SW480 (cell line): ENCODE measurements around the gene CFAP299.

Experiments
- DNase-seq: peaks from one replicate; pipeline ENCODE4 v3.0.0-alpha.2; 2016; ENCODE audit warnings: low spot score

Gene CFAP299

DNA sequence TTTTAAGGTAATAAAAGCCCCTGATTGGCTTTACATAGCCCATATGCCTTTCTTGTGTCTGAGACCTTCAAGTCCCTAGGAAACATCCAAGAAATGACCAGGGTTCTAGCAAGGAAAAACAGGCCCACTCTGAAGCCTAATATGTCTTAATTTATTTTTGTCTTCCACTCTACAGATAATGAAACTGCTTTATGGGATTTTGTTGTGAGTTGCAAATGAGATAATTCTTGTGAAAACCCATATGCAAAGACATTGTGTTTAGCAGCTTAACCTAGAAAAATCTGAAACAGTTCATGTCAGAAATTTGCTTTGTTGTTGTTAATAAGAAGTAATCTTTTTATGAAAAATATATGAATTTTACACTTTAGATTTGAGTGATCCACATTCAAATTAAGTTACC is 504.3 kb downstream of the CFAP299 start:
- DNase-seq = no peak

DNA sequence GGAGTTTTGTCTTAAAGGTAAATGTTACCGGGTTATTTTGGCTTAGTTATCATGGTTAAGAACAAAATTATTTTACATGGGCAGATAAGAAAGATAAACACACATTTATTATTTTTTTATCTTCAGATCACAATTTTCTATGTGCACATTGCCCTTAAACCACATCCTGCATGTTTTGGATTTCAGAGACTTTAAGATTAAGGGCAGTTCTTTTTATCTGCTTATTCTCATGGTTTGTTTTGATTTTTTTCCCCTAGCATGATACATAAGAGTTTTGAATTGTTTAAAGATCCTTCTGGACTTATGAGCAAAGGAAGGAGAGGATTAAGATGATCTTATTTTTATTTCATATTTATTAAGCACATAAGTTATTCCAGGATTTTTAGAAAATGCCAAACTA is 504.9 kb downstream of the CFAP299 start:
- DNase-seq = no peak

DNA sequence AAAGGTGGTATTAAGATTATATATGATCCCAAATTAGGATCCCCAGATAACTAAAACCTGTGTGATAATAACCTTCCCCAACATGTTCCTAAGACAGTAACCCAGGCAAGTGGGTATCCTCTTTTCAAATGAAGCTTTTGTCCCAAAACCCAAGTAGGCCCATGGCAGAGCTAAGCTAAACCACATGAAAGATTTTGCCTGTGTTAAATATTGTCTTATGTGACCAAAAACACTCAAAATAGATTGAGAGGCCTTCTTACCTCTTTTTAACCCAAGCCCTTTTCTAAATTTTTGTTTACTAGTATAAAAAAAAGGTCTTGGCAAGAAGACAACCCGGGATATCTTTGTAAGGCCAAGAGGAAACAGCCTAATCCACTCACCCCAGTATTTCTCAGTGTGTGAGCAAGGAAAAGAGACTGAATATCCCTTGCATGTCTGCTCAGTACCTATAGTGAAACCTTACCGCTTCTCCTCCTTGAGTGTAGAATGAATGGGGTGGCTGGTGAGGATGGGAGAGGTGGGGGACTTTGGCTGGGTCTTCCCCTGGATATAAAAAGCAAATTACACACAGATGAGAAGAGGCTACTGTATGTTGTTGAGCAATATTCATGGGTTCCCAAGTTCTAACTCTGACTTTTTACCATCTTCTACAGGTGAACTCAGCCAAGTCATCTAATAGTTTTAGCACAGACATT is 506.2 kb downstream of the CFAP299 start:
- DNase-seq = no peak

DNA sequence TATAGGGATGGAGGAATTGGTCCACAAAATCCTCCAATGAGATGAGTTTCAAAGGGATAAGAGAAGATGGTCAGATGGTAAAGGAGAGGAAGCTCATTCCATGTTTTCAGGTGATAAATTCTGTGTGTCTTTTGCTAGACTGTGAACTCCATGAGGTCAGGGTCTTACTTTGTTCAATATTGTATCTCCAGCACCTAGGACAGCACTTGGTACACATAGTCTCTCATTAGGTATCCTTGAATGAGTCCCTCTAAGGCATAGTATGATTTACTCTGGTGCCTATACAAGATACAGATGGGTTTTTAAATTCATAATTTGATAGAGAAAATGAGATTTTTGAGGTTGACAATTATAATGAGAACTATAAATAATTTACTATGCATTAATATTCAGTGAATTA is 510.7 kb downstream of the CFAP299 start:
- DNase-seq = no peak

DNA sequence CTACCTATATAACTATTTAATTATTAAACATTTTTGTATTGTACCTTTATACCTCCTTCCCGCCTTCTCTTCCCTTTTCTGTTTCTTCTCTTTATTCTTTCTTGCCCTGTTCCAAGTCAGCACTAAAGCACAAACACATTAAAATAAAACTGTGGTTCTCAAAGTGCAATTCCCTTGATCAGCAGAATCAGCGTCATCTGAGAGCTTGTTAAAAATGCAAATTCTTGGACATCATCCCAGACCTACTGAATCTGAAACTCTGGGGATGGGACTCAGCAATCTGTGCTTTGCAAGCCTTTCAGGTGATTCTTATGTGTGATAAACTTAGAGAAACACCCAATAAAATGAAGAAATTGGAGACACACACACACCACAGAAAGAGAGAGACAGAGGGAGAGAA is 516.5 kb downstream of the CFAP299 start:
- no peak for DNase-seq

DNA sequence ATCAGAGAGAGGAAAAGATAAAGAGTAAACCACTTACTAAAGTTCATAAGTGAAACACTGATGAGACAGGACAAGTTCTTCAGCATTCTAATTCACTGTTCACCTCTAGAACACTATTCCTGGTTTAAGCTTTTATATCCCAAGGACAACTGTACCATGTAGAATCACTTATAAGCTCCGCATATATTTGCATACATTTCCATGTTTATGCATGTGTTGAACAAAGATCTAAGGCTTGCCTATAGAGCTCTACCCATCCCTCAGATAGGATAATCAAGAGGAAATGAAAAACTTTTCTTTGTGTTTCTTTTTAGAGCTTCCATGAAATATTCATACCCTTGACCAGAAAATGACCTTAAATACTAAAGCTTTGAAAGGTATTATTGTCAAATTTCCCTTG is 538.0 kb downstream of the CFAP299 start:
- DNase-seq = no peak

DNA sequence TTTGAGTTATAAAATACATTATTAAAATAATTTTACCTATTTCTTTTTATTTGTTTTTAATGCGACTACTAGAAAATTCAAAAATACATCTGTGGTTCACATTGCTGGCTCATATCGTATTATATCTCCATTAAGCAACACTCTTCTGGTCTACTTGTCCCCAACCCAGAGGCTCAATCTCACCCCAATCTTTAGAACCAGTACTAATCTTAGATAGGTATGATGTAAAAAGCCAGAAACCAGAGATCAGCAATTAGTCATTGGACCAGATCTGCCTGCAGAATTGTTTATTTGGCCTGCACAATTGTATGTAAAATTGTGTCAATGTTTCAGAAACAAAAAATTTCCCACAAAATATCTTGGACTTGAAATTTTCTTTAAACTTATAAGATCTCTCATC is 539.4 kb downstream of the CFAP299 start:
- DNase-seq = no peak

DNA sequence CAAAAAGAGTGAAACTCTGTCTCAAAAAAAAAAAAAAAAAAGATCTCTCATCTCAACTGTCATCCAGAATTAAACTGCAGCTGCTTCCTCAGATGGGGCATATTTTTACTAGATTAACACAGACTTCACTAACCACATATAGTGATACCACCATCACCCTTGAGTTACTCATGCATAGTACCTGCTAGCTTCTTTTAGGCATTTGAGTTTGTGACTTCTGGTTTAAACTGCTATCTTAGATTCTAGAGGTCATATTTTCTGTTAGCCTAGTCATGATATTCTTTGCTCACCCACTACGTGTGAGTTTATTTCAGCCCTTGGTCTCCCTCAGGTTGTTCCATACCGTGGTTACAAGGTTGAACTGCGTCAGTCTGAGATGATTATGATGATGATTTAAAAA is 540.1 kb downstream of the CFAP299 start:
- no peak for DNase-seq

DNA sequence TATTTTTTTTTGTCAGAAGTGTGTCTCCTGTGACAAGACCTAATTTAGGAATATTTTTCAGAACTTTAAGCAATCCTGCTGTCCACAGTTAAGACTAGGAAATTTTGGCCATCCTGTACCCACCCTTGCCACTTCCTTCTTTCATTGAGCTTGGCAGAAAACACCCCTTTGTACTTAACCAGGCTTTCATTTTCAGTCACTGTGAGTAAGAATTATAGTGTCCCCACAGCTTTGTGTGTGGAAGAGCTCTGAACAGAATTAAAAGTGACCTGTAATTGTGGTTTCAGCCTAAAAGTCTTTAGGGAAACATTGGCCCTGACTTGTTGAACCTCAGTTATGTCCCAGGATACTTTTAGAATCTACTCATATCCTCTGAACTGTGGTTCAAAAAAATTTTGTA is 541.3 kb downstream of the CFAP299 start:
- no peak for DNase-seq

DNA sequence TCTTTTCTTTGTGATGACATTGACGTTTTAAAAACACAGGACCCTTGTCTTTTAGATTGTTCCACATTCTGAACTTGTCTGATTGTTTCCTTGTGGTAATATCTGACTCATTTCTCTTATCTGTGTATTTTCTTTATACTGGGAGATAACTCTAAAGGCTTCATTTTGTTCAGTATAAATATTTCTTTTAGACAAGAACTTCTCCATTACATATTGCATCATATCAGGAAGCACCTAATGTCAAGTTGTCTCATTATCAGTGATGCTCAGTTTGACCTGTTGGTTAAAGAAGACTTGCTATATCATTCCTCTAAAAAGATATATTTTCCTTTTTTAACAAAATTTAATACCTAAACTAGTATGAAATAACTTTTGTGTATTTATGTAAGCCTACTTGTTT is 542.7 kb downstream of the CFAP299 start:
- DNase-seq = no peak

DNA sequence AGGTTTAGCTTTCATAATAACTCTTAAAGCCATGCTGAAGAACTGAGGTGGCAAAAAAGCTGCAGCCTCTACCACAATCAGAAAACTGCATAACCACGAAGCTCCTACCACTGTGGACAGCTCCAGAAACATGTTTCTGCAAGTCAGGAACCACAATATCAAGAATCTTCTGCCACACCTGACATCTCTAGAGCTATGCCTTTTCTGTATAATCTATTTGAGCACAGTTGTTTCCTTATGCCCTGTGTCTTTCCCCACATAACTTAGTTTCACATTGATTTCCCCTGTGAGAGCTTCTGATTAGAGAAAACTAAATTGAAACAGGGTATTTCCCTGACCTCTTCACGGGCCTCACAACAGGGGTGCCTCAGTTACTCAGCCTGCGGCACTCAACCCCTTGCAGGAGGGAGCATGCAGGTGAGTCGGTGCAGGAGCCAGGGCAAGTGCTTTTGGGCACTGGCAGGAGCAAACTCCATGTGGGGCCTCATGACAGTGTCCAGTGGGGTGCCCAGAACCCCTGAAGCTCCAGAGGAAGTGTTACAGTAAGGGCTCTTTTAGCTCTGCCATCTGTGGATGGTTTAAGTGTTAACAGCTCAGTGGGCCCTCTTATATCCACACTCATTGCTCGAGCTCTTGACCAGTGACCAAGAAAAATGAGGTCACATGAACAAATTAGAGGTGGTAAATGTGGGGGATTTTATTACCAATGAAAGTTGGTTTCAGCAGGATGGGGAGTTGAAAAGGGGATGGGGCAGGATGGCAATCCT is 562.2 kb downstream of the CFAP299 start:
- DNase-seq = no peak

DNA sequence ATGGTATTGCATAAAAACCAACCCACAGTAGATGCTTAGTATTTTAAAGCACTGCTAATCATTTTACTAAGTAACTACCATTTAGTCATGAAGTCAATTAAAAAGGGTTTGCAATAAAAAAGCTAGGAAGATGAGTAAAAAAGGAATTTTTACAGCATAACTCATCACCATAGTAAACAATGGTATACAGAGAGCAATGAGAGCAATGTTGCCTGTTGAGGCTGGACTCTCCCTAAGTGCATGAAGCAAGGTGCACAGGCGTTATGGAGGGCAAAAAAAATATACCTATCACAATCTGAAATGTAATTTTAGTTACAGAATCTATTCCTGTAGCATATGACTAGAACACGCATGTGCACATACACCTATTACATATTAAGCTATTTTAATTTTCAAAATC is 565.4 kb downstream of the CFAP299 start:
- no peak for DNase-seq

DNA sequence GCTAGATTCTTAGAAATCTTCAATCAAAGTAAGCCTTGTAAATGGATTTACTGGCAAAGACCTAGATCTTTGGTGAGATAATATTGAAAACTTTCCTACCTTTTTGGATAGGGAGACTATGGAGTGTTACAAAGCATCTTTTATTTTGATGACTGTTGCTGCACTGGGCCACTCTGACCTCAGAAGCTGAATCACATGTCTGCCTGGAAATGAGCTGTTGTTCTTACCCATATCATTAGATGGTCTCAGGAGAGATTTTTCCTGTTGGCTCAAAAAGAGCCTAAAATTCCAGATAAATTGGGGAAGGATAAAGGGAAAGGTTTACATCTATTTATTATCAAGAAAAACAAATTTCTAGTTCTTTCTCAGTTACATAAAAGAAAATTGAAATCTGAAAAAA is 567.5 kb downstream of the CFAP299 start:
- DNase-seq = no peak

DNA sequence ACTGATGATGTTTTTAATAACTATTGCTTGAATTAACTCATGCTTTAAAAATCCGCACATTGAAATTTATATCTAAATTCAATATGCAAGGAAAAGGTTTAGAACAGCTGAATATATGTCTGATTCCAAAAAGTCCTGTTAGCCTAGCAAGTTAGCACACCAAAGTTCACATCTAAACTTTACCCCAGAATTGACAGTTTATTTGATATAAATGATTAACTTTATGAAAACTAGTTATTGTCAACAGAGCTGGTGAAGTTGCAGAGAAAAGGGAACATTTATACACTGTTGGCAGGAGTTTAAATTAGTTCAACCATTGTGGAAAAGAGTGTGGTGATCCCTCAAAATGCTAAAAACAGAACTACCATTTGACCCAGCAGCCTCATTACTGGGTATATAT is 574.4 kb downstream of the CFAP299 start:
- no peak for DNase-seq

DNA sequence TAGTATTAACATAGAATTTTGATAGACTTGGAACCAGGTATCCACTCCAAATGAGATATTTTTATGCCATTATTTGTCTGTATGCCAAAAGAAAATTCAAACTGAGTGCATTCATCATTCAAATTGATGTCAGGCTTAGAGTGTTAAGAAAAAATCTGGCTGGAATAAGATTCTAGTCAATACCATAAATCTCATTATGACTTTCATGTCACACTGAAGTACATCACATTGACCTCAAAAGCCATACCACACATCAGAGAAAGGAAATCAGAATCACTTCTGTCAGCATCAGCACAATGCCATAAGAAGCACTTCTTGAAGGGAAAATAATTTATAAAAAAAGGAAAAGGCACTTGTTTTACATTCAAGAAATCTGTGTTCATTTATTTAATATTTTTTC is 575.9 kb downstream of the CFAP299 start:
- DNase-seq = no peak

DNA sequence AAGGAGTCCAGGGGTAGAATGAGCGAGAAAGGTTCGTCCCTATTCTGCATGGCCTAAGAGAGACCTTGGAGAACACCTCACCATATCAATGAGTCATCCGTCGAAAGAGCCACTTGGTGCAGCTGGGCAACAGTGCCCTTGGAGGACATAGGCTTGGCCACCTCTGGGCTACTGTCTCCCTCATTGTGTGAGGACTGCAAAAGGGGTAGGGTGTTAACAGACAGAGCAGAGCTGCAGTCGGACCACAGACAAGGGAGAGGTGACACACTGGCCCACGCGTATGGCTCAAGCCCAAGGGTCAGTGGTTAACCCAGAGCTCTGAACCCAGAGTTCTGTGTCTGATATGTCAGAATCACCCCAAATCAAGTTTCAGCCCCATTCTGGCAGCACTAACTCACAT is 576.8 kb downstream of the CFAP299 start:
- no peak for DNase-seq

DNA sequence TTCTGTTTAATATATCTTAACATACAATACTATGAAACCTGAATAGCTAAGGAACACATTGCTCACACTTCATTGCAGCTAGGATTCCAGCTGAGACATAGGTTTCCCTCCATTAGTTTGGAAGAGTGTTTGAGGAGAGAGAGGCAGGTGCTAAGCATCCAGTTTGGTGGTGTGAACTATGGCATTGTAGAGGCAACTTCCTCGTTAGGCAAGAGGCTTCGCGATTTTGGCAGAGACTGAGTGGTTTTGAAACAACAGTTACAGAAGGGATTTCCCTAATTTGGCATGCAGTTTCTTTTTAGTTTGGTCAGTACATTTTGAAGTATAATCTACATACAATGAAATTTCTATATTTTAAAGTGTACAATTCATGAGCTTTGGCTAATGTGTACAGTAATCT is 577.9 kb downstream of the CFAP299 start:
- no peak for DNase-seq

DNA sequence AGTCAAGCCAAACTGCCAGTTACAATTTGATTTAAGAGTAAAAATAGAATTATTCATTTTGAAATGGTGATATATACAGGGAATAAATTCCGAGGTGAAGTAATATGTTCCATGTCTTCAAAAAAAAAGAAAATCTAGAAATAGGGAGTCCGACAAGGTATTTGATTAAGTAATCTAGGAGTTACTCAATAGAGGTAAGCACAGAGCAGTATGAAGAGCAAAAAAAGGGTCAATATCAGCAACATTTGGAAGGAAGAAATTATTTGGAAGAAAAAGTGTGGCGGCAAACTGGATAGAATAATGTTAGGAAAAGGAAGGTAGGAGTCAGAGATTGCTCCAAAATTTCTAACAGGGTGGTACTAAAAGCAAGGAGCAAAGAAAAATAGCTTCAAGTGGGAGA is 581.2 kb downstream of the CFAP299 start:
- DNase-seq = no peak

DNA sequence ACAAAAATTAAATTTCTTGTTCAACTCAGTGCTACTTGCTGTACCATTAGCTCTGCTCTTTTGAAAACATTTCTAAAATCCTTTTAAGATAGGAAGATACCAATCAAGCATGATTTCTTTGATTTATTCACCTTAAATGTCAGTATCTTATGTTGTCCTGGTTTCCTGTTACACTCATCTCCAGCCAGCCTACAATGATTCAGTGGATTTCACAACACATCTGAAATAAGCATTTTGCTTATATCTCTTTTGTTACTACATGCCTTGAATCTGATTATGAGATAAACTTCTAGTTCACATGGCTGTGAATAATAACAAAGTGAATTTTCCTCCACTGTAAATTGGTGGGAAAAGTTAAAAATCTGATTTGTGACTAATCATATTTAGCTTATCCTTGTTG is 582.5 kb downstream of the CFAP299 start:
- no peak for DNase-seq

DNA sequence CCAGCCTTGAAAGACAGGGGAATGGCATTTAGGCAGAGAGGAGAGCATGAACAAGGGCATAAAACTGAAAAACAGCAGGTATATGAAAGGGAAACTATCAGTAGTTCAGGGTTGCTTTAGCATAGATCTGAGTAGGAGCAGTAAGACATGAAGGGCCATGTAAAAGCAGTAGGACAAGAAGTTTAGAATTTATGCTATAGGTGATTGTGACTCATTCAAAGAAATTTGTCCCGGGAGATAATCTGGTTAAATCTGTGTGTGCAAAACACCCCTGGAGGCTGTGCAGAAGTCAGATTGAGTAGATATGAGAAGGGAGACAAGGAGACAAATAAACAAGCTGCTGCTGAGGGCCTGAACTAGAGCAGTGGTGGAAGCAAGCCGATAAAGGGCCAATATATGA is 585.9 kb downstream of the CFAP299 start:
- no peak for DNase-seq

DNA sequence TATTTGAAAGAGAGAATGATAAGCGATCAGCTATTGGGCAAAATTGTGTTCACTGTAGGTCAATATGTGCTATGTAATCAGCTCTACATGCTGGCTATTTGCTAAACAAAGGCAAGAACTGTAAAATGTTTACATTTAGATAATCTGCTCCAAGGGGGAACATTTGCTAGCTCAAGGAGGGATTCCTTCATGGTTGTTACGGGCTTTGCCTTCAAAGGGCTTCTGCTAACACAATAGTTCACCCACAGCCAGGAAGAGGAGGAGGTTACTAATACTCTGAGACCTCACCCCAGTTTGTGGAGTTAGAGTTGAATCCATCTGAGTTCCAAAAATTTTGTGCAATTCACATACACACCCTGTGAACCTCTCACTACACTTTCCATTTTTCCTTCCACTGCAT is 587.4 kb downstream of the CFAP299 start:
- DNase-seq = no peak

DNA sequence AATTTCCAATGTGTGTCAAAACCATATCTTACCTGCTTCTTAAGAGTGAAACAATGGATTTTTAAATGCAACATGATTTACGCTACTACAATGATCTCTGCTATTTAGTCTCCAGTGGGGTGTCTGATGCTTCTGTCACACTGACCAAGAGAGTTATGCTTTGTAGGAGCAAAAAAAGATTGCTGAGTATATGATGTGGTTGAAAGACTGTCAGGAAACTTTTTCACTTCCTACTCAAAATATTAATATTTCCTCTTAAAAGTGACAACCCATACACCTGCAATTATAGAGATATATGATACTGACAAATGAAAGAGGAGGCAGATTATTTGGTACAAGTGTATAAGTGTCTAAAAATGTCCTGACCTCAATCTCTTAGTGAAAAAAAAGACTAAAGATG is 589.8 kb downstream of the CFAP299 start:
- no peak for DNase-seq

DNA sequence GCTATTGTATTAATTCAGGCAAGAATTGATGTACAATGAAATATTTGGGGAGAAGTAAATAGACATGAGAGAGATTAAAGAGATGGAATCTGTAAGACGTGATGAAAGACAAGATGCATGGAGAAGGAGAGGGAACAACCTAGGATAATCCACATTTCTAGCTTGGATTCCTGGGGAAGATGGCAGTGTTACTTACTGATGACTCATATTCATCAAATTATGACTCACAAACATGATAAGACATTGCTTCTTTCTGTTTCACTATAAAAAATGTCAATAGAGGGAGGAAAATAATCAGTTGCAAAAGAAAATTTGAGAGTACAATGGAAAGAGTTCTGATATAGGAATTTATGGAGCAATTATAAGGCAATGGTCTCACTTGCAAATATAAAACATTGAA is 590.9 kb downstream of the CFAP299 start:
- DNase-seq = no peak

DNA sequence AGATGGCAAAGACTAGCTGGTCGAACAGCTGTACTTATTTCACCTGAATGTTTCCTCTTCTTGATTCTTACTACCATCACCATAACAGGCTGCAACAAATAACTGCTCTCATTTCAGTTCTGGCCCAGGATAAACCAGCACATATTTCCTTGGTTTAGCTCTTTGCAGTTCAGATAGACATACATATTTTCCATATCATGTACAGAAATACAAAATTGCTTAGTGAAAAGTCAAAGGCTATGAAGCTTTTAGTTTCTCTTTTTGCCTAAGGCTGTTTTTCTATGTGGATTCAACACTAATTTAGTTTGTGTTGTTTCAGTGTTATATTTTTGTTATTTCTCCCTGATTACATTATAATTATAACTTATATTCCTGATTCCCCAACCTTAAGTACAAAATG is 591.4 kb downstream of the CFAP299 start:
- DNase-seq = no peak
